Fibroblast of upper back skin (primary cell): ENCODE measurements around the gene B3GLCT.
A peak's percentile ranks its signal among the peaks of the same experiment; 100 is the strongest.
"Not testable (repeated sequence)": the region's sequence is repeated elsewhere in the genome, so short reads cannot be mapped to it uniquely, and the experiment has no call there.

Experiments used
- DNase-seq: peaks from one replicate; pipeline ENCODE4 v3.0.0-alpha.2; 2013

The B3GLCT gene

DNA sequence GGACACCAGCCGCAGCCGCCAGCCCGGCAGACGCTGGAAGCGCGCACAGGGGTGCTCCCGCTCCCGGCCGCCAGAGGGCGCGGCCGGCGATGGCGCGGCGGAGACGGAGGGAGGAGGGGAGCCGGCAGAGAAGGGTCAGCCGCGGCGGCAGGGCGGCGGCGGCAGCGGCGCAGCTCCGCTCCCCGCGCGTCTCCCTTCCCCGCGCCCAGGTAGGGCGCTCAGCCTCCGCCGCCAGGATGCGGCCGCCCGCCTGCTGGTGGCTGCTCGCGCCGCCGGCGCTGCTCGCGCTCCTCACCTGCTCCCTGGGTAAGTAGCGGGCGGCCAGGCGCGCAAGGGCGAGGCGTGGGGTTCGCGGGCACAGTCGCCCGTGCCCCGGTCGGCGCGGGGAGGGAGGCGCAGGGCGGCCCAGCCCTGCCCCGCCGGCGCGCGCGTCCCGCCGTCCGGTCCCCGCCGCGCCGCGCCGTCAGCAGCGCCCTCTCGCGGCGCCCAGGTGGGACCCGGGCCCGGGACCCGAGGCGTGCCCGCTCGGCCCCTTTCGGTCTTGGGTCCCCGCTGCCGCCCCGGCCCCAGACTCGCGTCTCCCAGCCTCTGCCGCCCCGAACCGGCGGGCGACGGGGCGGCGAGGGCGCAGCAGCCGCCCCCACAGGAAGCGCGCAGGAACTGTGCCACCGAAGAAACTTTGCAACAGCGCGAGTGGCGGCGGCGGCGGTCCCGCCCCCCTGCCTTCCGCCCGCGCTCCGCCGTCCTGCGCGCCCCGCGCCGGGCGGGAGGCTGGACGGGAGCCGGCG lies at the start of gene B3GLCT:
B3GLCT (plus strand) TSS at position 127 of the 788 bp plus-strand sequence; CDS start at position 237, 110 bp downstream.
- DNase-seq = peak; percentile 75

GRCh38 chr13:31150315-31150985 lies 49.3 kb upstream of the B3GLCT start:
- no peak for DNase-seq

GRCh38 chr13:31151837-31152236 lies 47.9 kb upstream of the B3GLCT start:
- DNase-seq = no peak

- no peak for DNase-seq
These were observed 44.8 kb upstream of the B3GLCT start for GRCh38 chr13:31154939-31155338.

DNA sequence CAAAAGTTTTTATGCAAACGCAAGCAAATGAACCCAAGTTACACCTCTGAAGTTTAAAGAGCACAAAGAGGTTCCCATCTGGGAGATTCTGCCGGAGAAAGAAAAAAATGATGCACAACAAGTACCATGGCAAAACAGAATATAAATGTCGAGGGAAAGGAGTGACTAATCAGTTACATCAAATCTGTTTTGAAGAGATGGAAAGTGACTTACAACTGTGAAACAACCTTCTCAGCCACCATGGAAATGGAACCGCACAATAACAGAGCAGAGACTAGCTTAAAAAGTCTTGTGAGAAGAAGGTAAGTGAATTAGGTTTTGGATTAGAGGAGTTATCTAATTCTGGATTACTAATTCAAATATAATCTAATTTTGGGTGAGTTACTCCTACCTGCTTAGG lies 40.5 kb upstream of the B3GLCT start:
- DNase-seq = no peak

DNA sequence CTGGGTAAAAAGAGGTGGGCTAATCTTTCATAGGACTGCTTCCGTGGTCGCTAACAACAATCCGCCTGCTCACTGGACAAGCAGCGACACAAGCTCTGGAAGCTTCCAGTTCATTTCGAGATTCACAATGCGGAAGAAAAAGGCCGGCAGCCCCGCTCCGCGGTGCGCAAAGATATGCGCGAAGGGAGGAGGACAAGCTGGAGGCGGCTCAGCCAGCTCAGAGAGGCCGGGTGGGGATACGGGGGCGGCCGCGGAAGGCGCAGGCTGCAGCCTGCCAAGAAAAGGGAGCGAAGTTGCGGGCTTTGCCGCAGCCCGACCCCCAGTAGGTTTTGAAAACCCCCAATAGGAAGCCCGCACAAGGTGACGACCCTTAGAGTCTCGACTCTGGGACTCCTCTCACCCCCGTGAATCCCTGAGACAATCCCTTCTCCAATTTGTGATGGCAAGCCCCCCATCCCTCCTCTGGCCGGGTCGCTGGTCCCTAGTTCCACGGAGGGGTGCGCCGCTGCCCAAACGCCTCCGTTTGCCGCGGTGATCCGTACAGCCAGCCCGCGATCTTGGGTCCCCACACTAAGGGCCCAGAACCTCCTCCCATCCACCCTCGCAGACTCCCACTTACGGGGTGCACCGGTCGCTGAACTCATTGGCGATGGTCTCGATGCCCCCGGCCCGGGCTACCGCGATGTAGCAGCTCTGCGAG lies 38.8 kb upstream of the B3GLCT start:
- peak; percentile 63 for DNase-seq

GRCh38 chr13:31161557-31162150 lies 38.1 kb upstream of the B3GLCT start, which contains the start of gene HSPH1:
Gene HSPH1, minus strand, starts transcription at chr13:31161904. Its CDS starts 322 bp downstream, at chr13:31161582.
- peak; percentile 98 for DNase-seq

DNA sequence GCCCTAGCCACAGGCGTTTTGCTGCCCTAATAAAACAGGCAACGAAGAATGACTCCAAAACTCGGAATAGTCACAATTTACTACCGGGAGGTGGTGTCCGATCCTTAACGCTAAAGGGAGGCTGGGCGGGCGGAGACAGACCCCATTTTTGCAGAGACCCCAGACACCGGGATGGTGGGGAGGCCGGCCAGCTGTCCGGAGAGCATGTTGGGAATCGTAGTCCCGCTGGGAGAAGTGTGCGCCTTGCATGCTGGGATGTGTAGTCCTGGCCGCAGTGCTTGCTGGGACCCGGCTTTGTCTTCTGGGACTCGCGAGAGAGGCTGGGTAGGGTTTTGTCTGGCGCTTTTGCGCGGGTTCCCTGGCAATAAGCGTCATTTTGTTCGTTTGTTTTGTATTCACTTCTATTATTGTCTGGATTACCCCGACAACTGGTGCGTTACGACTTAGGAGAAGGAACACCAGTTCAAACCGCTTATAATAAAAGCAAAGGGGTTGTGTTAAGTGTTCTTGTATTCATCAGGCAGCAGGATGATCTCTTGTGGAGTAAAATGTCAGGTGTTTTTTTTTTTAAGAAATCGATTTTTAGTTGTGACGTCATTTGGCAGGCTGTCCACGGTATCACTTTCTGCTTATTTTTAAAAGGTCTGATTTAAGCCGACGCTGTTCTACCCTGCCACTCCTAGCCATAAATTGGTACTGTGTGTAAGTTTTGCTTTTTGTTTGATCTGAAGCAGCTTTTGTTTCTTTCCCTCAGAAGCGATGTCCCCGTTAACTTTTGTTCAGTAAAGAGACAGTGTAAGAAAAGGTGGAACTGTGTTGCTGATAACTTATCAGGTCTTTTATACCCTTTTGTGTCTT lies 37.4 kb upstream of the B3GLCT start:
- peak; percentile 99 for DNase-seq

DNA sequence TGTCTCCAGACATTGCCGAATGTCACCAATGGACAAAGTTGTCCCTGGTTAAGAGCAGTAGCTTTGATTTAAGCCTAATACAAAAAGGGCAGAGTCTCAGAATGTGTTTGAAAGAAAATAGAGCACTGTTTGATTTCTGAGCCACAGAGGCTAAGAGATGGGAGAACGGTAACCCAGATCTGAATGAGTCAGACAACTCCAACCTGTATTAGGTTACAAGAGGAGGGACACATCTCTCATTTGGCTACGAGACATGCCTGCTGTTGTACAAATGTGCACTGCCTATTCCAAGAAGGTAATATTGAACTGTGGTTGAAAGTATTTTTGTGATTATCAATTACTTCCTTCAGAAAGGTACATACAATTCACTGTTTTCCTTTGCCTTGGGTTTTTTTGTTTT lies 33.2 kb upstream of the B3GLCT start:
- DNase-seq = no peak

- DNase-seq = no peak
These were observed 32.3 kb upstream of the B3GLCT start for GRCh38 chr13:31167490-31167889.

DNA sequence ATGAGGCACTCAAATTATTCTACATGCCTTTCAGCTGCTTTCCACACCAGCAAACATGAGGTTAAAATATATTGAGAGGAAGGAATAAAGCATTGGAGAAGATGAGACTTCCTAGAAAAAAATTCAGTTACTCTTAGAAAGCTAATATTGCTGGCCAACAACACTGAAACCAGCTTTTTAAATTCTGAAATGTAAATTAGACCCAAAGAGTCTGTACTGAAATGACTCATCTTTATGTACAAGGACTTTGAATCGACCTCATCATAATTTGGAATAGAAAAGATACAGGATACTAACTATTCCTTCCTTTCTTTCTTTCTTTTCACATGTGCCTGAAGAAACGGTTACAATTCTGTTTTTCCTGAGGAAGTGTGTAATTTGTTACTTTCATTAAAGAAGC lies 31.6 kb upstream of the B3GLCT start:
- no peak for DNase-seq

GRCh38 chr13:31168736-31169135 lies 31.0 kb upstream of the B3GLCT start:
- no peak for DNase-seq

DNA sequence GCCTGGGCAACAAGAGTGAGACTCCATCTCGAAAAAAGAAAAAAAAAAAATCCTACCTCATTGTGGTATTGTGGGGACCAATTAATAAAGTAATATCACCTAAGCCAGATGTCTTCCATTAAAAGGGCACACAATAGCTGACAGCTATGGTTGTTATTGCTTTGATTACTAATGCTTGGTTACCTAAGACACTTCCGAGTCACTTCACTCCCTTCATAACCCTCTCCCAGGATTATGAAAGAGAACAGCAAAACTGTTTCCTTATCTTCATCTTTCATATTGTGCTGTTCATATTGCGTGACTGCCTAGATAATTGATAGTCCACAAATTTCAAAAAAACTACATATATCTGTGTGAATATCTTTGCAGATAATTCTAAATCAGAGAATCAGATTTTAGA lies 27.8 kb upstream of the B3GLCT start:
- peak; percentile 31 for DNase-seq

DNA sequence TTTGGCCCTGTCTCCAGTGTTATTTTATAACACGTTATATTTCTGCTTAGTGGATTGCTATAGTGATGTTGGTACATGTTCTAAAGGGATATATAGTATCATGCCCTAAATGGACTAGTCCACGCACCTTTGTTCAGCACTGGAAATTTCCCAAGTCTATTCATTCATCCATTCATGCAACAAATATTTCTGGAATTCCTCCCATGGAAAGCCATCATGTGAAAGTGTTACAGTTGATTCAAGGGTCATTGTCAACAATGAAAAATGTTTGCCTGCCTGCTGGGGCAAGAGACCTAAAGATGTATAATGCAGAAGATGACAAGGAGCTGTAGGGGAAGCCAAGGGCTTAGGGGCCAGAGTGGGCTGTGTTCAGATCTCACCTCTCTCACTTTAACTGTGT lies 27.2 kb upstream of the B3GLCT start:
- peak; percentile 92 for DNase-seq

GRCh38 chr13:31174018-31174417 lies 25.8 kb upstream of the B3GLCT start:
- peak; percentile 36 for DNase-seq

DNA sequence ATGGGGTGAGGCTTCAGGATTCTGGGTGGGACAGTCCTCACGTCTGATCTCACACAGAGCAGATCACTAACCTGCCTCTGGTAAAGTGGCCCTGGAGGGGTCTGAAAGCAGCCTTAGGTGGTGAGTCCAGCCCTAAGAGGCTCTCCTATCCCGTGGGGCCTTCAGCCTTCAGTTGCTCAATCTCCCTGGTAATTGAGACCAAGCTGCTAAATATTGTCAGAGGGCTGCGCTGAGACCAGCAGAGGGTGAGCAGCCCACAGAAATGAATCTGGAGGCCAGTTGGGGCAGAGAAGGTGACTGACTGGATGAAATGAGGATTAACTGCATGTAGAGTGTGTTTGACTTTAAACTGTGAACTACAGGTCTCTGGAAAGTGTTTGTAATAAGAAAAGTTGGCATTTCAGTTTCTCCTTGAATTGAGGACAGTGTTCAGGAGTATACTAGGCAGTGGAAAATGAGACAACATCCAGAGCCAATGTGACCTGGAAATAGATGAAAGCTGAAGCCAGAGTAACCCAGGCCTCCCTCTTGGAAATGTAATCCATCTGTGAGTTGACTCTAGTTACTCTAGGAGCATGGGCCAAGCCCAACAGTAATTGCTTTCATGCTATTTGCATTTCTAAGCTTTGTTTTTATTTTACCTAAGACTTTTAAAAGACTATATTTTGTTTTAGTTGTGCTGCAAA lies 23.8 kb upstream of the B3GLCT start:
- DNase-seq = no peak

- DNase-seq = not testable (repeated sequence)
These were observed 21.8 kb upstream of the B3GLCT start for GRCh38 chr13:31177813-31178495.

DNA sequence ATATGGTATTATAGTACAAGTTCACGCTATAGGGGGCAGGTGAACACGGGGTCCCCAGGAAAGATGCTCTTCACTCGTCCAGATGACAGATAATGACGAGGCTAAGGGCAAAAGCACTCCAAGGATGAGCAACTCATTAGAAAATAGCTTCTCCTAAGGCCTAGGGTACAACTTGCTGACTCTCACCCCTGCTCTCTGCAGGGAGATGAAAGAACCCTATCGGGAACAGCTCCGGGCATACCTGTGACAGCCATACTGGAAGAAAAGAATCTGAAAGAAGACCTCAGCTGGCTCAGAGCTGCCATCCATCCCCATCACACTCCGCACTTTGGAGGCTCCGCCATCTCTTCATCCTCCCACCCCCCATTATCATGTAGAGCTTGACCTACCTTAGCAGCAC lies 20.5 kb upstream of the B3GLCT start:
- no peak for DNase-seq

DNA sequence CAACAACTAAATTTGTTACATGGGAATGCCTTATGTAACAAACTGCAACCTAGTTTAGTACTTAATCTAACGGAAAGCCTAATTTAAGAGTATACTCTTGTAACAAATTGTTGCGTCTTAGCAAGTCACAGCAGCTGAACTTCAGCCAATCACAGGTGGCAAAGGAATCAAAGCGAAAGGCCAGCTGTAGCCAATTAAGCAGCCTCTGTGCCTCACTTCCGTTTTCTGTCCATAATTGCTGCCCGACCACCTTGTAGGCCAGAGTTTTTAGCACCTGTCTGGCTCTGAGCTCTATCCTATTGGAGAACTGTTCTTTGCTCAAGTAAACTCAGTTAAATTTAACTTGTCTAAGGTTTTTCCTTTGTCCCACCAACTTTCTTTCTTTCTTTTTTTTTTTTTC lies 20.0 kb upstream of the B3GLCT start:
- DNase-seq = no peak

- DNase-seq = no peak
These were observed 16.8 kb upstream of the B3GLCT start for GRCh38 chr13:31182987-31183386.

DNA sequence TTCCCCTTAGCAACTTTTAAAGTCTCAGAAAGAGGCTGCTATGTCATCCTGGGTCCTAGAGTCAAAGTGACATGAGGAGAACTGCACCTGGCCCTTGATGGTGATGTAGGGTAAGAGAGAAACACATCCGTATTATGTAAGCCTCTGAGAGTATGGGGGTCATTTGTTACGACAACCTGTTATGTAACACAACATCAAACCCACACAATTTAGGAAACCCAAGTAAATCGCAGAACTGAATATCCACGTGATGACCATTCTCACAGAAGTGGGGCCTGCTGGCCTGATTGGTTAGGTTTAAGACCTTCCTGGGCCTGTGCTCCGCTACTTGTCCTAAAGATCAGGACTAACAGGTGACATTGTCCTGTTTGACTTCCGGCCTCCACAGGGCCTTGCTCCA lies 15.3 kb upstream of the B3GLCT start:
- DNase-seq = no peak
